Heart left ventricle (tissue), 16 donors: Measurements from ENCODE around the gene RNF150. TPM values are rescaled to one million over a fixed set of nuclear protein-coding genes. Genes with fewer than 3 reads are reported as not detected.

Experiments
- ATAC-seq, 4 donors: fragments of 200-7000 bp; cut with Tn5 transposase; one replicate each; pipeline ENCODE4 v1.9.1; 2020 to 2022; ENCODE audit warnings: moderate library complexity in 4 of 4, mild to moderate bottlenecking in 3 of 4, moderate number of reproducible peaks in 1 of 4
- DNase-seq, 5 donors: peaks; one replicate each; pipeline ENCODE4 v3.0.0-alpha.2; 2020
- H3K27ac ChIP-seq, 12 donors: fragments of 200-600 bp; sonication (generic) in 4 of 12; one replicate each; pipeline versions ENCODE4 v1.5.0 to v1.8.0; 2016 to 2022; ENCODE audit warnings: mild to moderate bottlenecking in 2 of 12
- H3K27me3 ChIP-seq, 9 donors: fragments of 200-600 bp; sonication (generic) in 2 of 9; one replicate each; pipeline versions ENCODE4 v1.5.1 to v1.8.0; 2016 to 2022; ENCODE audit warnings: mild to moderate bottlenecking in 3 of 9
- H3K36me3 ChIP-seq, 9 donors: fragments of 200-600 bp; sonication (generic) in 2 of 9; one replicate each; pipeline versions ENCODE4 v1.5.0 to v1.8.0; 2018 to 2022; ENCODE audit warnings: mild to moderate bottlenecking in 2 of 9
- H3K4me1 ChIP-seq, 12 donors: fragments of 200-600 bp; sonication (generic) in 4 of 12; one replicate each; pipeline versions ENCODE4 v1.5.0 to v1.8.0; 2016 to 2022; ENCODE audit warnings: mild to moderate bottlenecking in 3 of 12
- H3K4me3 ChIP-seq, 12 donors: fragments of 200-600 bp; sonication (generic) in 4 of 12; one replicate each; pipeline versions ENCODE4 v1.5.0 to v1.8.0; 2017 to 2022; ENCODE audit warnings: mild to moderate bottlenecking in 9 of 12, moderate library complexity in 4 of 12
- H3K9me3 ChIP-seq, 12 donors: fragments of 200-600 bp; sonication (generic) in 4 of 12; one replicate each; pipeline versions ENCODE4 v1.5.0 to v1.8.0; 2016 to 2022; ENCODE audit warnings: mild to moderate bottlenecking in 1 of 12
- POLR2A ChIP-seq, 2 donors: fragments of 450-650 bp; IDR thresholded peaks; one replicate each; pipeline ENCODE4 v1.6.1; 2017; ENCODE audit warnings: antibody characterized with exemption in 2 of 2, mild to moderate bottlenecking in 2 of 2, moderate library complexity in 2 of 2
- WGBS, 4 donors: extraction: QIAGEN DNeasy Blood & Tissue Kit in 2 of 4; methylation state at CpG; one replicate each; pipeline versions ENCODE4 v1.1.5 to v1.1.7; 2013 to 2018; 5-methylcytosine and 5-hydroxymethylcytosine counted together
- intact Hi-C, 10 donors: fragments of 100-400 bp; cut with DNase I; formaldehyde crosslinking; loops; one replicate each; pipeline versions ENCODE4 v1.11.1 to v1.14.2; 2022
- polyA plus RNA-seq, 2 donors: library from polyadenylated mRNA; stranded (reverse); fragments of 200-250 nt; gene quantifications; one replicate each; pipeline ENCODE4 v1.2.3, GENCODE V29; 2013
- total RNA-seq, 9 donors: library from RNA; depleted of rRNA in 2 of 9; stranded (reverse); fragments of >200 nt in 2 of 9; fragmentation: NEBNext Ultra II Directional in 3 of 9; extraction: Animal tissue kit (Norgen Biotek cat#: 25700) in 3 of 9; gene quantifications; one replicate each; pipeline versions ENCODE4 v1.1.0 to v1.2.4, GENCODE V29; 2016 to 2023
- TF ChIP-seq, protein P1 (sequence below), 12 donors: fragments of 200-600 bp; sonication (generic) in 4 of 12; IDR thresholded peaks; one replicate each; pipeline versions ENCODE4 v1.5.0 to v1.8.0; 2018 to 2022; ENCODE audit warnings: antibody characterized with exemption in 12 of 12, mild to moderate bottlenecking in 5 of 12
- donor health status: ischemic (EF 13 %, LVEDD 7.1; RV severe dilation, severe dysfunction).
- donor health status: healthy with polysubstance abuse.
- donor health status: DM: no; HTN: yes; CAD: no.
- donor health status: DM: no; HTN: no; CAD: no.
- donor health status: ischemic (EF 25% LVEDD 6.9; RV normal size, moderate dysfunction).
- donor health status: ischemic (EF 25% LVEDD 5.7; RV mildly dilated, moderate dysfunction).
- donor health status: healthy.
- donor health status: DM: yes; HTN: yes; CAD: no.
- donor health status: ischemic (EF 35%, LVEDD 5.7; RV mildly dilated, moderate dysfunction).
- donor health status: nonischemic (EF 11% LVEDD 7.7; RV severe dilation, severe dysfunction).
- donor health status: DM: yes; HTN: yes; CAD: no.
- donor health status: PGD.
- donor health status: ischemic (EF 29% LVEDD 5.4; RV normal size, mild dysfunction).
- donor health status: nonischemic (EF 23%, LVEDD 6.1; RV moderate dilation, normal function).

Gene RNF150
- total and polyA plus RNA-seq, 11 donors, result 11.9 to 146 (median 72.5) TPM

DNA sequence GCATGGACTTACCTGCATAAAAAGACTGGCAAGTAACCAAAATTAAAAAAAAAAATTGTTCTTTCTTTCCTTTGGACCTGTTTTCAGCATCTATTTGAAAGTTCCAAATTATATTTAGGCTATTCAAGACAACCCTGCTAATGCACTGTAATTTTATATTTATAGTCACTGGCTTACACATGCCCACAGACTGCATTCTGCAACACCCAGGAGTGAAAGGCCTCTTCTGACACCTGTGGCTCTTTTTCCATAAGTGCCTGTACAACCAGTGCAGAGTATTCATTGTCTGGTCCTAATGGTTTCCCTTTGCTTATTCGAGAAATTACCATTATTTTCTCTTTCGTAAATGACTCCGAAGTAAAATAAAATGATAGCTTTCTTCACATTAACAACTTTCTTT, 143.3 kb downstream of the RNF150 start:
- Histone ChIP-seq H3K4me3 (no peak overlapping the region), H3K36me3 (no peaks in the 10 kb centered on the region), H3K9me3 (peaks cover 0 to 4% (median 0%) of the 10 kb centered on the region in 12 donors), H3K27me3 (no peaks in the 10 kb centered on the region), H3K4me1 (peaks cover 0 to 39% (median 15%) of the 10 kb centered on the region in 12 donors), H3K27ac (peak overlapping the region in 10 of 12 donors; percentile 8 to 77 (median 61))
- intact Hi-C loops, result loop anchor here in 5 of 10 donors (5.0 to 10.0 kb wide), 3 partner anchors 105 to 142 kb away; partner anchors contain the start of gene RNF150 (in 2 of the 5)
- DNase-seq (no peak), ATAC-seq (peak; percentile 69 to 89 (median 79))
- TF ChIP-seq, protein P1, sequence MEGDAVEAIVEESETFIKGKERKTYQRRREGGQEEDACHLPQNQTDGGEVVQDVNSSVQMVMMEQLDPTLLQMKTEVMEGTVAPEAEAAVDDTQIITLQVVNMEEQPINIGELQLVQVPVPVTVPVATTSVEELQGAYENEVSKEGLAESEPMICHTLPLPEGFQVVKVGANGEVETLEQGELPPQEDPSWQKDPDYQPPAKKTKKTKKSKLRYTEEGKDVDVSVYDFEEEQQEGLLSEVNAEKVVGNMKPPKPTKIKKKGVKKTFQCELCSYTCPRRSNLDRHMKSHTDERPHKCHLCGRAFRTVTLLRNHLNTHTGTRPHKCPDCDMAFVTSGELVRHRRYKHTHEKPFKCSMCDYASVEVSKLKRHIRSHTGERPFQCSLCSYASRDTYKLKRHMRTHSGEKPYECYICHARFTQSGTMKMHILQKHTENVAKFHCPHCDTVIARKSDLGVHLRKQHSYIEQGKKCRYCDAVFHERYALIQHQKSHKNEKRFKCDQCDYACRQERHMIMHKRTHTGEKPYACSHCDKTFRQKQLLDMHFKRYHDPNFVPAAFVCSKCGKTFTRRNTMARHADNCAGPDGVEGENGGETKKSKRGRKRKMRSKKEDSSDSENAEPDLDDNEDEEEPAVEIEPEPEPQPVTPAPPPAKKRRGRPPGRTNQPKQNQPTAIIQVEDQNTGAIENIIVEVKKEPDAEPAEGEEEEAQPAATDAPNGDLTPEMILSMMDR (IDR thresholded peaks at IDR 0.05), result no peak
- TF ChIP-seq POLR2A (IDR thresholded peaks at IDR 0.05), result no peak
- 69 to 83% (median 78%) methylated on average over 3 of the region's 3 CpGs for WGBS, 4 donors

DNA sequence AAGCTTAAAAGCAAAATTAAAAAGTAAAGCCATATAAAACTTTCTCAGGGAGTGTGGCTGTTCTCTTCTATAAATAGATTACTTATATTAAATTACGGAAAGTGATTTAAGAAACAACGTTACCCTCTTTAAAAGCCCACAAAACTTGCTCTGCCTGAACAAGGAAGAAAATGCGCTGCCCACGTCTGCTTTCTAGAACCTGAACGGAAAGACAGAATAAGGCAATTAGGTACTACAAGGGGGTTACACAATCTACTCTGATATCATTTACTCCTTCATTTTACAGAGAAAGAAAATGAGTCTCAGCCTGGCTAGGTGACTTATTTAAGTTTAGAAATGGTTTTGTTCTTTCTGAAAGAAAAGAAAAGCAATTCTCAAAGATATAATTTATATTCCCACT, 147.2 kb downstream of the RNF150 start:
- Histone ChIP-seq H3K4me1 (peaks cover 0 to 58% (median 17%) of the 10 kb centered on the region in 12 donors), H3K9me3 (peaks cover 0 to 3% (median 0%) of the 10 kb centered on the region in 12 donors), H3K27me3 (no peaks in the 10 kb centered on the region), H3K36me3 (no peaks in the 10 kb centered on the region), H3K4me3 (no peak overlapping the region), H3K27ac (peak overlapping the region in 9 of 12 donors; percentile 10 to 77 (median 46))
- ATAC-seq, result no peak
- WGBS, 4 donors, result 62 to 64% (median 63%) methylated on average over 5 of the region's 5 CpGs
- intact Hi-C loops, result loop anchor here in 4 of 10 donors (10.0 kb wide), 1 partner anchor 121 kb away; no protein-coding TSS in a partner anchor
- DNase-seq, result no peak
- no peak for TF ChIP-seq POLR2A (IDR thresholded peaks at IDR 0.05)
- TF ChIP-seq, protein P1 (IDR thresholded peaks at IDR 0.05), result no peak

DNA sequence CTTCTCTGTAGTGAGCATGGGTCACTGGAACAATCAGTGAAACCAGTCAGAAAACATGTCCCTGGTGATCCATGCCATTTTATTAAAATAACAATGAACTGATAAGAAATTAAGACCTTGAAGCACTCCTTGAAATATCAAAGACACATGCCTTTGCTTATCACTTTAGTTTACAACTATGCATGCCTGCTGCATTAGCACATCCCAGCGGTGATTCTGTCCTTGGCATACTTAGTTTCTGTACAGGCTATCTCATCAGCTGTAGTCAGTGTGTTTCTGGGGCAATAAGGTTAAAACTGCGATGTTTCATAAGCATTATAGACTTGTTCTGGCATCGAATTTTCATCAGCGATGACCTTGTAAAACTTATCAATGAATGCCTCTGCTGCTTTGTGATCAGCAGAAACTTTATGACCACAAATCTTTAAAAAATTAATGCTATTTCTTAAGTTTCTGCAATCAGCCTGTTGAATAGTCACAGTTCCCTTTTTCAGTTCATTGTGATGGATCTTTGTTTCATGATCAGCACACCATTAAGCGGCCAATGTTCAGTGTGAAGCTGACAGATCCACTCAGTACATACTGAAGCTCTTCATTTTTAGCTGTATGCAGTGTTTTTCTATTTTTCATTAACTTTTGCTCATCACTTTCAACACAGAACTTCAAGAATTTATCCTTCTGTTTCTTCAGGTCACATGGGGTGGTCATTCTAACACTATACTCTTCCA, 150.5 kb downstream of the RNF150 start:
- Histone ChIP-seq H3K4me3 (no peak overlapping the region), H3K27ac (peak overlapping the region in 9 of 12 donors; percentile 29 to 77 (median 46)), H3K4me1 (peaks cover 0 to 45% (median 15%) of the 10 kb centered on the region in 12 donors), H3K27me3 (no peaks in the 10 kb centered on the region), H3K9me3 (peaks cover 0 to 3% (median 0%) of the 10 kb centered on the region in 12 donors), H3K36me3 (no peaks in the 10 kb centered on the region)
- no peak for TF ChIP-seq POLR2A (IDR thresholded peaks at IDR 0.05)
- TF ChIP-seq, protein P1 (IDR thresholded peaks at IDR 0.05), result no peak
- 71 to 75% (median 74%) methylated on average over 5 of the region's 5 CpGs for WGBS, 4 donors
- DNase-seq, result no peak
- intact Hi-C loops, result loop anchor here in 5 of 10 donors (5.0 to 10.0 kb wide), 3 partner anchors 50 to 150 kb away; partner anchors contain the start of gene RNF150 (in 1 of the 5)
- ATAC-seq, result peak; percentile 76 to 87 (median 83)
